ENCODE results near the gene MAP4K4. TPM values are rescaled to one million over a fixed set of nuclear protein-coding genes. Genes with fewer than 3 reads are reported as not detected.
A peak's percentile ranks its signal among the peaks of the same experiment; 100 is the strongest.

The MAP4K4 gene
- total and polyA plus RNA-seq, 2 of the 13 experiments (the other 11 are each of a cell fraction or from before 2014, with no cell fraction given), result 105 to 264 TPM

GRCh38 chr2:101766871-101767739 is 69.6 kb downstream of the MAP4K4 start (continued):
- TF ChIP-seq PAXIP1 (CRISPR knock-in tag; conservative IDR thresholded peaks at IDR 0.05) (peak; percentile 89), ZNF263 (CRISPR knock-in tag; IDR thresholded peaks at IDR 0.05) (no peak), NFYC (CRISPR knock-in tag; IDR thresholded peaks at IDR 0.05) (peak; percentile 48), ZNF691 (CRISPR knock-in tag; IDR thresholded peaks at IDR 0.05; ENCODE audit: borderline replicate concordance, low read depth) (no peak), DRAP1 (CRISPR knock-in tag; IDR thresholded peaks at IDR 0.05) (peak; percentile 64), SOX5 (CRISPR knock-in tag; IDR thresholded peaks at IDR 0.05; ENCODE audit: borderline replicate concordance) (peak; percentile 91), ZNF713 (CRISPR knock-in tag; IDR thresholded peaks at IDR 0.05) (no peak), ZNF75D (CRISPR knock-in tag; IDR thresholded peaks at IDR 0.05; ENCODE audit: borderline replicate concordance) (no peak), CBFB (CRISPR knock-in tag; IDR thresholded peaks at IDR 0.05) (peak; percentile 63; the same call in 1 of the 2 replicates), ZNF143 (CRISPR knock-in tag; IDR thresholded peaks at IDR 0.05) (no peak), ZNF768 (CRISPR knock-in tag; IDR thresholded peaks at IDR 0.05) (no peak), ZFP36 (IDR thresholded peaks at IDR 0.05; ENCODE audit: borderline replicate concordance, low read depth, low read length, partially characterized antibody) (no peak), ZNF672 (CRISPR knock-in tag; IDR thresholded peaks at IDR 0.05) (no peak), HNRNPLL (IDR thresholded peaks at IDR 0.05; ENCODE audit: low read depth, low read length, poor library complexity, severe bottlenecking) (no peak), JARID2 (CRISPR knock-in tag; IDR thresholded peaks at IDR 0.05; ENCODE audit: insufficient replicate concordance) (no peak), NFIC (IDR thresholded peaks at IDR 0.05; ENCODE audit: low read length) (peak; percentile 69), GATAD1 (CRISPR knock-in tag; IDR thresholded peaks at IDR 0.05) (no peak), BRF2 (CRISPR knock-in tag; IDR thresholded peaks at IDR 0.05) (no peak), ARNTL (CRISPR knock-in tag; IDR thresholded peaks at IDR 0.05) (no peak), SAP130 (CRISPR knock-in tag; IDR thresholded peaks at IDR 0.05; ENCODE audit: low read depth) (peak; percentile 89), JUN (CRISPR knock-in tag; IDR thresholded peaks at IDR 0.05) (0 out of 2 replicates have a peak, but pooled peaks have one; percentile 61), SRSF9 (IDR thresholded peaks at IDR 0.05; ENCODE audit: borderline replicate concordance, insufficient read depth, low read depth, low read length, poor library complexity, severe bottlenecking) (no peak)
